Activated T-helper 9 cell treated with anti-CD3 and anti-CD28 coated beads, Interleukin-2, amount 50 U/mL, for 16 hours (primary cell): Measurements from ENCODE around the gene GREM2.

Source experiments
- DNase-seq: peaks from one replicate; pipeline ENCODE4 v3.0.0-alpha.2; 2020; ENCODE audit warnings: low read depth

The GREM2 gene

DNA sequence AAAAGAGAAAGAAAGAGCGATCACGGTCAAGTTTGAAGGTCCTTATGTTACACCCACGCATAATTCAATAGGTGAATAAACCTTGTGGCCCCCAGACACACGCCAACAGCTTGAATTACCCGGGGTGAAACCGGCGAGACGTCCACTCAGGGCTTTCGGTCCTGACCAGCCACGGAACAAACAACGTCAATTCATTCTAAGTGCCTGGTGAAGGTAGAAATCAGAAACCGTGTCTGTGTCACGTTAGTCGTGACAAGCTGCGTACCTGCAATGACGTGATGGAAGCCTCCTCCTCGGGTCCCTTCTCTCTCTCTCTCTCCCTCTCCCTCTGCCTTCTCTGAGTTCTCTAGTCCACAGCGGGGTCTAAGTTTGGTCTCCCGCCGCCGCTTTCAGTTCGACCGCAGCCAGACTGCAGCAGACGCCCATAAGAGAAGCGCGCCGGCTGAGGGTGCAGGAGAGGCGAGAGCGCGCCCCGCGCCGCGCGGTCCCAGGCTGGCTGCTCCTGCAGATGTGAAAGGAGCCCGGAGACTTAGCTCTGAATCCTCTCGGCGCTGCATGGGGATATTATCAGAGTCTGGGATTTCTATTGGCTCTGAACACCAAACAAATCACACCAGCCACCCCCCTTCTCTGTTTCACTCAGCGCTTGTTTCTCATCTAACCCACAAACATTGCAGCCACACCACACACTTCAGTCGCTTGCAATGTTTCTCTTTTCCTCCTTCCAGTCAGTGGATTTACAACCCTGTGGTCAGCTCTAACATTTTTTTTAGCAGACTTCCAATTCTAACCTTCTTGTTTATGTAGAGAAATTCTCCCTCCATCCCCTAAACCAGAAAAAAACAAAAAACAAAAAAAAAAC, at the start of gene GREM2:
GREM2 (minus strand) TSS at position 537 of the 862 bp plus-strand sequence. CDS start 118,680 bp downstream, outside the sequence.
- peak; percentile 6 for DNase-seq

DNA sequence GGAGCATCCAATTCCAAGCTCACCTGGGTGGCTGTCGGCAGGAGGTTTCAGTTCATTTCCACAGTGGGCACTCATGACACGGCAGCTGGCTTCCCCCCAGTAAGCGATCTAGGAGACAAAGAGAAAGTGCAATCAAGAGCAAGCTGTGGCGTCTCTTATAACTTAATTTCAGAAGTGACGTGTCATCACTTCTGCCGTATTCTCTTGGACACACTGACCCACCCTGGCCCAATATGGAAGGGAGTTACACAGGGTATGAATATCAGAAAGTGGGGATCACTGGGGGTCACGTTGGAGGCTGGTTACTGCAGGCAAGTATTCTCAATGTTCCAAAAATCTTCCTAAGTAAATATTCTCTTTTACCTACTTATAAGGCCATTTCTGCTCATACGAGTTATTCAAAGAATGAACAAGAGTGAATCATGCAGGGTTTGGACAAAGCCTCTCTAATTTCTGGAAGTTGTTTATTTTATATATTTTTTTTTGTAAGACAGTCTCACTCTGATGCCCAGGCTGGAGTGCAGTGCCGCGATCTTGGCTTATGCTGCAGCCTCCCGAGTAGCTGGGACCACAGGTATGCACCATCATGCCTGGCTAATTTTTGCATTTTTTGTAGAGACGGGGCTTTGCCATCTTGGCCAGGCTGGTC, 46.5 kb upstream of the GREM2 start:
- DNase-seq = no peak

DNA sequence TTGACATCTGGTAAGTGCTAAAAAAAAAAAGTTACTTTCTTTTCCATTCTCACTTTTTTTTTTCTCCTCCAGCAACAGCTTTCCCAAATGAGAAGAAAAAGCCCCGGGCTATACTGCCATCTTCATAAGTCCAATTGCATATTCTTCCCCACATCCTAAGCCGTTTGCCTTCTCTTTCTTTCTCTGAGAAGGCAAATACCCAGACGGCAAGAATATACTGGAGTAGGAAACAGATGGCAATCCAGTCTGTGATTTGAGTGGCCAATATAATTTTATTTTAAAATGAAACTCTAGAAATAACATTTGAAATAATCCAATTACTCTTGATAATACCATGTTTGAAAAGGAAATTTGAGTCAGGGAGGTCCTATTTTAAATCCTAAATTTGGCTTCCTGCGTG, 44.6 kb upstream of the GREM2 start:
- no peak for DNase-seq

DNA sequence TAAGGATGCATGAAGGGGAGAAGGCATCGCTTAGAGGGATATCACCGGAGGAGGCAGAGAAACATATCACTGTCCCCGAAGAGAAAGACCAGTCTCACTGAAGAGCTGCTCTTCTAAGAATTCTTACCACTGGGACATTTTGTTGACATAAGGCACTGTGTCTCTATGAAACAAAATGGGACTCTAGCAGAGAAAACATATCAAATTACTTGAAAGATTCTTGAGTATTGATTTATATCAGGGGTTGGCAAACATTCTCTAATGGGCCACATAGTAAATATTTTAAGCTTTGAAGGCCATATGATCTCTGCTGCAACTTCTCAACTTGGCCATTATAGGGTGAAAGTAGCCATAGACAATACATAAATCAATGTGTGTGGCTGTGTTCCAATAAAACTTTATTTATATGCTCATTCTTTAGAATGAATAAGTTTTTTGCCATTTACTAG, 41.0 kb upstream of the GREM2 start:
- DNase-seq = no peak

DNA sequence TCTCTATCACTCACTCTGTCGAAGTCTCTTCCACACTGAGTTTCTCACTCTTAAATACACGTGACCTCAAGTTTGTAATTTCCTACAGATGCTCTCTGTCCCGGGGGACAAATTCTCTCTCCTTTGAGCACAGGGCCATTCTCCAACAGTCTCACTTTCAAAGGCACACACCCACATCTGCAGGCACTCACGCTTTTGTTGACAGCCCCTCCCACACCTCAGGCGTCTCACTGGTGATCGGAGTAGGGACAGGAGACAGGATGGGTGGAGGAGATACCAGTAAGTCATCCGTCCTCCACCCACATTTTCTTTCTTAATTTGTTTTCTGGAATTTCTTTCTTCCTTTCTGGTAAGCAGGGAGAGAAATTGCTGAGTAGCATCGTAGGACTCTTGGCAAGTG, 40.6 kb upstream of the GREM2 start:
- DNase-seq = no peak

DNA sequence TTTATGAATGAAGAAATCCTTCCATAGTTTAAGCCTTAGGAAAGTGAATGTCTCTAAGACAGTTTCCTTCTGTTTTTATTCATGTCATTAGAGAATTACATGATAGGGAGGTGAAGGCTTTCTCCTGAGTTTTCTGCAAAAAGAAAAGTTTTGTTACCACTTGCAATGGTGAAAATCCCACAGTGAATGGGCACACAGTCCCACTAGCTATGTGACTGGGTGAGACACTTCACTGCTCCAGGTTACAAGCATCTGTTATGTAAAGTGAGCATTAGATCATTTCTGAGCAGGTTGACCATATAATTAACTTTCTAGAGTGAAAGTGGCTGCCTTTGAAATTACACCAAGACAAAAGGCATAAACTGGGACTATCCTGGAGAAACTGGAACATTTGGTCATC, 38.9 kb upstream of the GREM2 start:
- no peak for DNase-seq

DNA sequence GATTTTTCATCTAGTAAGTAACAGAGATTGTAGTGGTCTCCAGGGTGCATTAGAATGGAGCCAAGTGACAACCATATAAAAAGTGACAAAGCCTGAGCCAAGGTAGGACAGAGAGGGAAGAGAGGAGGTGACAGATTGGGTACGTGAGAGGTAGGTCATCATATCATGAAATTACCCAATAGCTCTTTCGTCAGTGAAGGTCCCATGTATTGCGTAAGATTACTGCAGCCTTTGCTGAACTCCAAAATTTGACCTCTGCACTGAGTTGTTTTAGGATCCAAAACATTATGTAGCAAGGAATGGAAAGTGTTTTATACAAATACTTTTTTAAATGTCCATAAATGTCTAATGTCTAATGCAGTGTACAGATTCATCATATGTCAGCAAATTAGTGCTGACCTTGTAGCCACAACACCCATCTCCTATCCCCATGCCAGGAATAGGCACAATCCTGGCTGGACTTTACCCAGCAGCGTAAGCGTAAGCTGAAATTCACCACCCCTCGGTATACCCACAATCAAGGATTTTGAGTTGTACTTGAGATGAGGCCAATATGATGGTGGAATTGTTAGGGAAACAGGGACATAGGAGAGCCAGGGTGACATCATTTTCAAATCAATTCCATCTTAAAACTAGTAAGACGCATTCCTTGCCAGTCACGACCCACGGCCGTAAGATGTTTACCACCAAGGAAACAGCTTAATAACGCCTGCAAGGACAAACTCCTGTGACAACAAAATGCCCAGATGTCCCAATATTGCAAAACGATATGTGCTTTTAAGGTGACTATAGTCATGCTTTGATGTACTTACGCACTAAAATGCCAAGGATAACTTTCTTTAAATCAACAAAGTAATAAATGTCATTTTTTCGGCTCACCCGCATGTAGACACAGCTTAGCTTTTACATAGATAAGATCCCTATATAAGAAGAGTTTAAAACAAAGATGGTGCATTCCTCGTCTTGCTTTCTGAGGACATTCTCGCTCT, 38.1 kb upstream of the GREM2 start:
- no peak for DNase-seq

DNA sequence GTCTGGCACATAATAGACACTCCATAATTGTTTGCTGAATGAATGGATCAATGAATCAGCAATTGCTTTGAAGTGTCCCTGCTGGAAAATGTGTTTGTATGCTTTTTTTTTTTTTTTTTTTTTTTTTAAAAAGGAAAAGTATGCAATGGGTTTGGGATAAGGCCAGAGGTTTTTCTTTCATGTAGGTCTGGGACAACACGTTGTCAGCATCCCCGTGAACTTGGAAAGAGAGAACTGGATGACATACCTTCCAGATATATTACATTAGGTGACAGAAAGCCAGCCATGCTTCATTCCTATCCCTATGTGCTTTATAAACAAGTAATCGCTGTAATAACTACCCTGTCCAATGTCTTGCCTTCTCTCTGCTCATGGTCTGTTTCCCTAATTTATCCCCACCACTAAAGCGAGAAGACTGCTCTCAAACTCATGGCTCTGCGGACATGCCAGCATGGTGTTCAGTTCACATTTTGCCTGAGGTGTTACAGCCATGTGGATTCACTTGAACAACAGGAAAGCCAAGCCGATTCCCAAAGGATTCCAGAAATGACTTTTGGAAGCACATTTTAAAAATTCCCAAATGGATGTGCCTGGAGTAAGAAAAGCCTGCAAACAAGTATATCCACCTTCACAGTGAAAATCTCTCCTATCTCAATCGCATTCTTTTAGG, 34.8 kb upstream of the GREM2 start:
- DNase-seq = no peak

DNA sequence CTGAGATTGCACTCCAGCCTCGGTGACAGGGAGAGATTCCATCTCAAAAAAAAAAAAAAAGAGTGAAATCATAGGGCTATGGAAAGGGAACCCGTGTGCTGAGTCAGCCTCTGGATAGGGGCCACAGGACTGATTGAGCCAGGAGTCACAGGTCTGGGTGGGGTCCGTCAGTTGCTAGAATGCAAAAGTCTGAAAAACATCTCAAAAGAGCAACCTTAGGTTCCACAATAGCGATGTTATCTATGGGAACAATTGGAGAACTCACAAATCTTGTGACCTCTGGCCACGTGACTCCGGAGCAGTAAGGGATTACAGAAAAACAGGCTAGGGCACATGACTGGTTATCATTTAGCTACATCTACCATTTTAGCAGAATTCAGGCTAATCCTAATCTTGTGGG, 32.8 kb upstream of the GREM2 start:
- DNase-seq = no peak

DNA sequence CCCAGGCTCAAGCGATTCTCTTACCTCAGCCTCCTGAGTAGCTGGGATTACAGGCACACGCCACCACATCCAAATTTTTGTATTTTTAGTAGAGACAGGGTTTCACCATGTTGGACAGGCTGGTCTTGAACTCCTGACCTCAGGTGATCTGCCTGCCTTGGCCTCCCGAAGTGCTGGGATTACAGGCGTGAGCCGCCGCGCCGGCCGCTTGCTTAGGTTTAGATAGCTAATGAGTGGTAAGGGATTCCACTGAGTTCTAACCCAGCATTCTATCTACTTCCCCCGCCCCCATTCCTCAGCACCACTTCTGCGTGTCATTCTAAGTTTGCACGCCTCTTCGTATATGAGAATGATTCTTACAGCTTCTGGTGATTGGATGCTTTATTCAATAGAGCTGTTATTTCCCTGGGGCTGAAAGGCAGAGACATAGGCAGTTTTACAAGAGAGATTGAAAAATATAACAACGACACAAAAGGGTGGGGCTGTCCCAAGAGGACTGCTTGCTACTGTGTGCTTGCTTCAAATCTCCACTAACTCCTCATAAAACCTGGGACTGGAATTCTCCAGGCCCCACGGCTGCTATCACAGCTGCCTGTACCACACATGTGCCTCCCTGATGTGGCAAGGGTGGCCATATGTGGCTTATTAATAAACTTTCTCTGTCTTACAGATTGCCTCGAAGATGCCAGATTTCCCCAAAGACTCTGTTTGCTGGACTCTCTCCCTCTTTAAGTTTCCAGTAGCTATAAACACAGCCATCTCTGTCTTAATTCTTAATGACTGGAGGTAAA, 23.7 kb upstream of the GREM2 start:
- no peak for DNase-seq

DNA sequence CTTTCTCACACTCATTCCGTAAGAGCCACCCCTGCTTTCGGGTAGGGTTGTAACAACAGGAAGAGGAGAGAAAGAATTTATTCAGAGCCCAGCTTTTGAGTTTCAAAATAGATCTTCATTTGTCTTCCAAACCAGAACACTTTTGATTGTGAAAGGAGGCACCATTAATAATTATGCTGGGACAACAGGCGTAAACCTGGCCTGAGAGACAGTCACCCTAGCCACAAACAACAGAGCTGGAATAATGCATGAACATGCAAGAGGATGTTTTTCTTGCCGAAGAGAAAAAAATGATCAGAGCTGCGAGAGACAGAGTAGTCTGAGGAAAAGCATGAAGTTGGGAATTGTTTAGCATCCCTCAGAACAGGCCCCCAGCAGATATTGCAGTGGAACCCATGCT, 18.5 kb upstream of the GREM2 start:
- no peak for DNase-seq

DNA sequence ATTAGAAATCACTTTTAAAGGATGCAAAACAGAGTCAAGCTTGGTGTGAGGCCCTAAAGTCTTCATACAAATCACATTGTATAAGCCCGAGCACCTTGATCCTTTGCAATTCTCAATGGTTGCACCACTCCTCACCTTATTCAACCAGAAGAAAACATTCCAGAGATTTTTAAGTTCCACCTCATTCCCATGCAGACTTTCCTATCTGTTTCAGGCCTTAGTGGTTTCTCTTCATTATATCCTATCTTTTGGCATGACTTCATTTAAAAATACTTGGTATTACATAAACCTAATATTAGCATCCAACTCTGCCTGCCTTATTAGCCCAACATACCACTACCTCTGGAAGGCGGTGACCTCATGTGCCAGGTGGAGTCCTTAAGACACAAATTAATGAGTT, 9.3 kb upstream of the GREM2 start:
- no peak for DNase-seq

DNA sequence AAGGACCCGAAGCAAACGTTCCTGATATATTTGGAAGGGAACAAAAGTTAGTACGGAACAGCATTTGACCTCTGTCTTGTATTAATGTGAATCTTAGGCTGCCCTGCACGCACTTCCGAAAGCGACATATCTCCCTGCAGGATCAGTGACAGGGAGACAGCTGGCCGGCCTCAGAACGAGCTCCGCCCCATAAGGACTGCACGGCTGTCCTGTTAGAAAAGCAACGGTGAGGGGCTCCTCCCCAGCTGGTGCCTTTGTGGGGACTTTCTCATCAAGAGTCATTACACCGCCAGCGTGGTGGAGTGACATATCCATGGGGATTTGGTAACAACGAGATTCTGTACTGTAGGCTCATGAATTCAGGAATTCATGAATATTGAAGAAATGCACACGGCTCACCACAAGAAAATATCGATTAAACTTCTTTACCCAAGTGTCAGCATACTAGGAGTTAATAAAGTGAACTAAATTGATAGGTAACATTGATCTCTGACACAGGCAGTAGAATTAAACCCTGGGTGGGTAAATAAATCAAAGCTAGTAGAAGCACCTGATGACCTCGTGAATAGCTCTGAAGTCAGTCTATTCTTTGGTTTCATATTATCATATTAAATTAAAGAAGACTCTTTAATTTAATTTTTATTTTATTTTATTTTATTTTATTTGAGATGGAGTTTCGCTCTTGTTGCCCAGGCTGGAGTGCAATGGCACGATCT, 8.1 kb upstream of the GREM2 start:
- DNase-seq = no peak

DNA sequence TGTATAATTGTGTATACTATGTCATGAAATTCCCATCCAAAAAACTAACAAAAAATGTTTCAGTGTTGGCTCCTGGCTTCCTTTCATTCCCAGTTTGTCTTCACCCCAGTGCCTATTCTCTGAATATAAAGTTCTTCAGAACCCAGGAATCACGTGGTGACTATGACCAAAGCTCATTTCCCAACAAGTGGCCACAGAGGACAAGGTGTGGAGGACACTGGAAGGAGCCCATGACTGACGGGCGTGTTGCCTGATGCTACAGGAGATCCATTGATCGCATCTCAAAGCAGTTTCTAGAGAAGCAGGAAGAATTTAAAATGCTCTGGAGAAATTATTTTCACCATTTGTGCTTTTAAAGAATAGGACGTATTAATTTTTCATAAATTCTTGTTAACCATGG, 7.4 kb upstream of the GREM2 start:
- no peak for DNase-seq

DNA sequence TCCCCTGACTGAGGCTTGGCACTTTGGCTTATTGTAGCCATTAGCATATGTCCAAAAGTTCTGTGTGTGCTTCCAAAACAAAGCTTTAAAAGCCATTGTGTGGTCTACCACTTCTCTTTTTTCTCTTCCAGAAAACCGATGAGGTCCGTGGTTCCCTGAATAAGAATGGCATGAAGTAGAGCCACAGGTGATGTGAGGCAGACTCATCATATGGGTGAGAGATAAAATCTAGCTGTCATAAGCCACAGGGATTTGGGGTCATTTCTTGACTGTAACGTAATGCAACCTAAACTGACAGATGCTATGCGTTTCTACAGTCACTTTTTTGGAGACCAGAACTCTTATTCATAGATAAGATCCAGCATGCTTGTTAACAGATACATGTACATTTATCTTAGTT, 7.0 kb upstream of the GREM2 start:
- no peak for DNase-seq

DNA sequence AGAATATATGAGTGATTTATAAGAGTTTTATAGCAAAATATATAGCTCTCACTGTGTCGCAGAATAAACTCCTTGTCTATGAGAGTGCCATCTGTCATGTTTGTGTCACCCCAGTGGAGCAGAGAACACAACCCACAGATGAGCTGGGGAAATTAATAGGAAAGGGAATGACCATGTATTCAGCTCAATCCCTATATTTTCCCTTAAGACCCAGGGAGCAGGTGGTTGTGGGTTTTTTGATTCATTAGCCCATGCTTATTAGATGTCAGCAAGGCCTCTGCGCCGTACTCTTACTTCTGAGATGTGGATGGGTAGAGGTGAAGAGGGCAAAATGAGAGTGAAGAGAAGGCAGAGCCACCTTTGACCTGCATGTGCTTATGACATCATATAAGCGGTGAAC, 4.1 kb upstream of the GREM2 start:
- DNase-seq = no peak

DNA sequence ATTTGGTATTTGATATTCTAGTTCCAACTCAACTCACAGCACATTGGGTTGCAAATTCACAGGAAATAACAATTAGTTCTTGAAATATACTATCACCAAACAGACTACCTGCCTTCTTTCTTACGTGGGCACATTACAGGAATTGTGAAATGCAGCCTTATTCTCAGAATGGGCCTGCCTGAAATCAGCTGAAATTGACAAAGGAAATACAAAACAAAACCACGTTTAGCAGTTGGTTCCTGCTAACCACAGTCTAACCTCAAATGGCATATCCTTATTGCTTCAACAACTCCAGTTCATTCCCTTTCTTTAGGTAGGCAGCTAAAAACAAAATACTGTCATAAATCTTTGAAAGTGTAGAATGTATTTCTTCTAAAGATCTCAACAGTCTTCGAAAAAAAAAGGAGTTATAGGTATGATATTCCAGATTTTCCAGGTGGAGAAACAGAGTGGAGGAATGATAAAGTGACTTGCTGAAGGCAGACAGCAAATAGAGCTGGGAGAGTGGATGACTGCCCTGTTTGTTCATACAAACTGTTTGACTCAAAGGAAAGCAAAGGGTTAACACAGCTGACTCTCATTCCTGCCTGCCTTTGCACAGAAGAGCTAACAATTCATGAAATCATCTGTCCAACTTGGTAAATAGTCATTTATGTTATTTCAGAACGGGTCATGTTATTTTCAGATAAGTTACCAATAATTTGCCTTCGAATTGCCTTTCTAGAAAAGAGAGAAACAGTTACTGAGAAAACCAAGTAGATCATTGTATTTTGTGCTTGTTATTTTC, 1.6 kb upstream of the GREM2 start:
- no peak for DNase-seq

DNA sequence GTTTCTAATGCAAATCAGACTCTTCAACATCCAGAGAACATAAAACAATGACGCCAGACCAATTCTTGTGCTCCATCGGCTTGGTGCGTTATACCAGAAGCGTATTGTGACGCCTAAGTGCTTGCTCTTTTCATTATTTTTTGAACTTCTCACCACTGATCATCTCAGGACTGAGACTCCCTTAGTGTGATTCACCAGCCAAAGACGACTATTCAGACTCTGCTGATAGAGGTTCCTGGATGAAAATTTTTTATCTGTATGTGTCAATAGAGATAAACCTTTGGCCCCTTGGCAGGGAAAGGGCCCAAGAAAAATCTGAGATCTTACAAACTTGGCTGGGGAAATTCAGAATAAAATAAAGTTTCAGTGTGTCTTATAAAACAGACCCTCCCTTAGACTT, 856 bp upstream of the GREM2 start:
- DNase-seq = no peak

DNA sequence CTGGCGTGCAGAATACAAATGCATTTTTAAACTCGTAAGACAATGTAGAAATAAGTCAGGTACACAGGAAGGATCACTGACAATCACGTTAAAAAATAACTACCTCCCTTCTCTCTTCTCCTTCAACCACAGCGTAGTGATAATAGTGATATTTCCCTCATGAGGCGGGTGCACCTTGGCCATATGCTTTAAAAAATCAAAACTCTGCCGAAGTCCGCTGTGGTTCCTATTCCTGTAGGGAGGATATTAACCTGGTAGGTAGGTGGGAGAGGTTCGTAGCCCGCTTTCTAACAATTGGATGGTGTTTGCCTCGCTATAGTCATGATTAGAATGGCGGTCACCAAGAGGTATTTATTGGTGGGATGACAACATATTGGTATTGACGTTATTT, 732 bp downstream of the GREM2 start:
- no peak for DNase-seq

DNA sequence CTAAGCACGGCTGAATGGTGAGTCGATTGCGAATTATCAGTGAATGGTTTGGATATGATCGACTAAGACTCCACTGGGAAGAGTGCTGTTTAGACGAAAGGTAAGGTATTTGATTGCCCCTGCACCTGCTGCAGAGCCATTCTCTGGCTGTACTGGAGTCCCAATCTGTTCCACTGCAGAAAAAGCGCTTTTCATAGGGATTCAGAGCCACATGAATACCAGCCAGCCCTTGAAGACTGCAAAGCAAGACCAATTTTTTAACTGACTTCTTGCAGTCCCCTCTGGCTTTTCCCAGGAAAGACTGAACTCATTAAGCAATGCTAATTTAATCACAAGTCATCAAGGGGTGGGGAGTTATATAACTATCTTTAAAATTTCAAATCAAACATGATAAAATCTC, 1.3 kb downstream of the GREM2 start:
- no peak for DNase-seq
